ENCODE results near the gene OR1F1.

GRCh38 chr16:3149193-3149530 is 38.8 kb upstream of the OR1F1 start:
- no peak for TF ChIP-seq EP300 (IDR thresholded peaks at IDR 0.05)
- TF ChIP-seq, protein P1, sequence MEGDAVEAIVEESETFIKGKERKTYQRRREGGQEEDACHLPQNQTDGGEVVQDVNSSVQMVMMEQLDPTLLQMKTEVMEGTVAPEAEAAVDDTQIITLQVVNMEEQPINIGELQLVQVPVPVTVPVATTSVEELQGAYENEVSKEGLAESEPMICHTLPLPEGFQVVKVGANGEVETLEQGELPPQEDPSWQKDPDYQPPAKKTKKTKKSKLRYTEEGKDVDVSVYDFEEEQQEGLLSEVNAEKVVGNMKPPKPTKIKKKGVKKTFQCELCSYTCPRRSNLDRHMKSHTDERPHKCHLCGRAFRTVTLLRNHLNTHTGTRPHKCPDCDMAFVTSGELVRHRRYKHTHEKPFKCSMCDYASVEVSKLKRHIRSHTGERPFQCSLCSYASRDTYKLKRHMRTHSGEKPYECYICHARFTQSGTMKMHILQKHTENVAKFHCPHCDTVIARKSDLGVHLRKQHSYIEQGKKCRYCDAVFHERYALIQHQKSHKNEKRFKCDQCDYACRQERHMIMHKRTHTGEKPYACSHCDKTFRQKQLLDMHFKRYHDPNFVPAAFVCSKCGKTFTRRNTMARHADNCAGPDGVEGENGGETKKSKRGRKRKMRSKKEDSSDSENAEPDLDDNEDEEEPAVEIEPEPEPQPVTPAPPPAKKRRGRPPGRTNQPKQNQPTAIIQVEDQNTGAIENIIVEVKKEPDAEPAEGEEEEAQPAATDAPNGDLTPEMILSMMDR (IDR thresholded peaks at IDR 0.05): no peak

All from sigmoid colon (tissue), 4 donors.